Activated gamma-delta T cell (primary cell): ENCODE measurements around the gene STX5.
"Not testable (repeated sequence)": the region's sequence is repeated elsewhere in the genome, so short reads cannot be mapped to it uniquely, and the experiment has no call there.

Experiments
- DNase-seq: peaks from one replicate; lab custom pipeline; 2025; lab: John Stamatoyannopoulos, UW

STX5 gene

DNA sequence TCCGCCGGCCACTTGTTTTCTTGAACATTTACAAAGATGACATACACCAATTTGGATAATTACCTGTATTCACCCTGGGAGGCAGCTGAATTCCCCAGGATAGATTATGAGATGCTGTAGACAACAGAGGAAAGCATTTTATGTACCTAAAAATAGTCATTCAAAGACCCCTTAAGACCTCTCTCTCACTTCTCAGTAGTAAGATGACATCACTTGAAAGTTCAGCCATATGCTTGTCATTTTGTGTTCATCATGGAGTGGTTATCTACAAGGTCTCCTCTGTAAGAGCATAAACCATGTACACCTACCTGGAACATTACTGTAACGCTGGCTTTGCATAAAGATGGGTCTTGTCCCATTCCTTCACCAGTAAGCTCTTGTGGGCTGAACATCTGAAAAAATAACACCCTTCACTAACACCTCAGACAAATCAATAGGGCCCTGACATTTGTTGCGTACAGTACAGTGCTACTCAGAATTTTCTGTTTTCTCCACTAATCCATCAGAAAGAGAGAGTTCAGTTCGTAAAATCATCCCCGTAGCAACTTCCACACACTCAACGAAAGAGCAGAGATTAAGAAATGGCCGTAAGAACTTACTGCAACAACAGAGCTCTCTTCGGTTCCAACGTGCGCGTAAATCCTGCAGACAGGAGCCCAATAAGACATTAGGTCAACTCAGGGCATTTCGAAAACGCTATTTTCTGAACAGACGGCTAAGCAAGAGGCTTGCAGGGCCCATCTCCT lies 23.1 kb upstream of the STX5 start:
- no peak for DNase-seq

GRCh38 chr11:62854013-62854824 lies 22.4 kb upstream of the STX5 start:
- no peak for DNase-seq

GRCh38 chr11:62853279-62853965 lies 21.6 kb upstream of the STX5 start:
- DNase-seq, result no peak

- DNase-seq, result no peak
Observed at GRCh38 chr11:62852523-62853188, 20.8 kb upstream of the STX5 start.

DNA sequence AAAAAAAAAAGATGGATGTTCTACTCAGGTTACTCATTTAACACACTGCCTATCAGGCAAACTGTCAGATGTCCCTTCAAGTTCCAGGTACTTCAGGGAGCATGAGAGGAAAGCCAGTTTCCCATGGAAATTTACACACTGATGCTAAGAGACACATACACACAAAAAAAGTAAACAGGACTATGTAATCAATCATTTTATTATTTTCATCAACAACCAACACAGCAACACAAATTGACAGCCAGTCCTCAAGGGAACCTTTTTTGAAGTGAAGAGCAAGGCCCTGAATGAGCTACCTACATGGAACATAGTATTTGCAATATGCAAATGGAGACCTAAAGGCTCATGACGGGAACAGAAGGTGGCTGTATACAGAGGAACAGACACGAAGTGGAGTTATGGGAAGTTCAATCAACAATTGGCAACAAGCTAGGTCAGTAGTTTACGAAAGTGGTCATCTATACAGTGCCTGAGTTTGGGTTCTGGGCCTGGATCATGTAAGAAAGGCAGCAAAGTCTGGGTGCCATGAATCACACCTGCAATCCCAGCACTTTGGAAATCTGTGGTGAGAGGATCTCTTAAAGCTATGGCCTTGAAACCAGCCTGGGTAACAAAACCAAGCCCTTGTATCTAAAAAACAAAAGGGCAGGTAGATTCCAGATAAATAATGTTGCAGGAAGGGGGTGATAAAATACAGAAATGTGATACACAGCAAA lies 20.1 kb upstream of the STX5 start:
- DNase-seq, result no peak

DNA sequence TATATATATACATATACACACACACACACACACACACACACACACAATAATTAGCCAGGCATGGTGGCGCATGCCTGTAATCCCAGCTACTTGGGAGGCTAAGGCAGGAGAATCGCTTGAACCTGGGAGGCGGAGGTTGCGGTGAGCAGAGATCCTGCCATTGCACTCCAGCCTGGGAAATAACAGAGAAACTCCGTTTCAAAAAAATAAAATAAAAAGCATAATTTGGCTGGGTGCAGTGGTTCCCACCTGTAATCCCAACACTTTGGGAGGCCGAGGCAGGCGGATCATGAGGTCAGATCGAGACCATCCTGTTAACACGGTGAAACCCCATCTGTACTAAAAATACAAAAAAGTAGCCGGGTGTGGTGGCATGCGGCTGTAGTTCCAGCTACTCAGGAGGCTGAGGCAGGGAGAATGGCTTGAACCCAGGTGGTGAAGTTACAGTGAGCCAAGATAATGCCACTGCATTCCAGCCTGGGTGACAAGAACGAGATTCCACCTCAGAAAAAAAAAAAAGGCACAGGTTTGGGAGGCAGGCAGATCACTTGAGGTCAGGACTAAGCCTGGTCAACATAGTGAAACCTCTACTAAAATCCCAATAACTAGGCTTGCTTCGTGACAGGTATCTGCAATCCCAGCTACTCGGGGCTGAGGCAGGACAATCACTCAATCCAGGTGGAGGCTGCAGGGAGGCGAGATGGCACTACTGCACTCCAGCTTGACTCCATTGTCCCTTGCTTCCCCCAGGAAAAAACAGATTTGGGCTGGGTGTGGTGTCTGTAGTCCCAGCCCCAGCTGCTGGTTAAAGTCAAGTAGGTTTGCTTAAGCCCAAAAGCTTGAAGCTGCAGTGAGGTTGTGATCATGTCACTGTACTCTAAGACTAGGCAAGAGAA lies 19.3 kb upstream of the STX5 start:
- no peak for DNase-seq

DNA sequence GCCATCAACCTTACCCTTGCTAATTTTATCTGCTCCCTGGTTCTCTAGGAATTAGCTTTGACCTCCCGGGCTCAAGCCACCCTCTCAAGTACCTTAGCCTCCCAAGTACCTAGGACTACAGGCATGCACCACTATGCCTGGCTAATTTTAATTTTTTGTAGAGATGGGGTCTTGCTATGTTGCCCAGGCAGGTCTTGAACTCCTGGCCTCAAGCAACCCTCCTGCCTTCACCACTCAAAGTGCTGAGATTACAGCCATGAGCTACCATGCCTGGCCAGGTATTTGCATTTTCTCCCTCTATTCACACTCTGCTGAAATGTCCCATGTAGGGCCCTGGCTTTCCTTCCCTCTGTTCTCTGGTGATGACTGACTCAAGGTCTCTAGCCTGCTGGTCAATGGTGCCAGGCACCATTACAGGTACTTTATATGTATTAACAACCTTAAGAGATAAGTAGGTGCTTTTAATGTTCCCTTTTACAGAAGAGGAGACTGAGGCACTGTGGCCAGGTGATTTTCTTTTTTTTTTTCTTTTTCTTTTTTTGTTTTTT lies 16.0 kb upstream of the STX5 start:
- no peak for DNase-seq

- no peak for DNase-seq
Observed at GRCh38 chr11:62846177-62846576, 14.3 kb upstream of the STX5 start.

GRCh38 chr11:62844154-62844553 lies 12.3 kb upstream of the STX5 start:
- no peak for DNase-seq

- no peak for DNase-seq
Observed at GRCh38 chr11:62843466-62843865, 11.6 kb upstream of the STX5 start.

DNA sequence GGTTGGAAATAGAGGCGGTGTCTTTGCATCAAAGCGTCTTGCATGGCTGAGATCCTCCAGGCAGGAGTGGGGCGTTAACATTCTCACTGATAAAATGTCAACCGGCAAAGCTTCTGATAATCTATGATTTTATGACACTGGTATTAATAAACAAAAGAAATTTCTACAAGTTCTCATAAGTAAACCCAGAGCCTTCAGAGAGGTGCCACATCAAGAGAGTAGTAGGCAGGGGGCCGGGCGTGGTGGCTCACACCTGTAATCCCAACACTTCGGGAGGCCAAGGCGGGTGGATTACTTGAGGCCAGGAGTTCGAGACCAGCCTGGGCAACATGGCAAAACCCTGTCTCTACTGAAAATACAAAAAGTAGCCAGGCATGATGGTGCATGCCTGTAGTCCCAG lies 11.0 kb upstream of the STX5 start:
- not testable (repeated sequence) for DNase-seq

- DNase-seq, result no peak
Observed at GRCh38 chr11:62842171-62842741, 10.4 kb upstream of the STX5 start.

DNA sequence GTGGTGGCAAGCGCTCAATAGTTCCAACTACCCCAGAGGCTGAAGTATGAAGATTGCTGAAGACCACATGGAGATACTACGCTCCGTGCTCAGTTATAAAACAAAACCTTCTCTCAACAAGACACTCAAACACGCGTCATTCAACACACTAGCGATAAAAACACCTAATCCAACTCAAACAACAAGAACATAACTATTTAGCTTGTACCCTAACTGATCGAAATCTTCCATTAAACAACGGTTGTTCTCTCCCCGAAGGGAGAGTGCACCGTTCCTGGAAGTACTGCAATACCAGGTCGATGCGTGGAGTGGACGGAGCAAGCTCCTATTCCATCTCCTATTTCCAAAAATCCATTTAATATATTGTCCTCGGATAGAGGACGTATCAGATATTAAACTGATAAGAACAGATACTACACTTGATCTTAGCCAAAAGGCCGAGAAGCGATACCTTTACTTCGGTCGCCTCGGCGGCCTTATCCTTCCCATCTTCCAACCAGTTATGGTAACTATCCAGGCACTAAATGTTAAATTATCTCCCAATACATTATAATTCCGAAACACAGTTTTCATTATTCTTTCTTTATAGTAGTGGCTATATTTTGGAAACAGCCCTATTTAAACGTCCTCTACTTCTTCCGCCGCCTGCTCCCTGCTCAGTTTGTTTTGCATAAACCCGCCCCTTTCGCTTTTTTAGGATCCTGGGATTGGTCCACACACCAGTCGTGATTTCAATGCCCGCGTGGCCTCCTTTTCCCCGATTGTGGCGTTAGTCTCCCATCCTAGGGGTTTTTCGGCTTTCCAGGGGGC lies 9.7 kb upstream of the STX5 start:
- no peak for DNase-seq

DNA sequence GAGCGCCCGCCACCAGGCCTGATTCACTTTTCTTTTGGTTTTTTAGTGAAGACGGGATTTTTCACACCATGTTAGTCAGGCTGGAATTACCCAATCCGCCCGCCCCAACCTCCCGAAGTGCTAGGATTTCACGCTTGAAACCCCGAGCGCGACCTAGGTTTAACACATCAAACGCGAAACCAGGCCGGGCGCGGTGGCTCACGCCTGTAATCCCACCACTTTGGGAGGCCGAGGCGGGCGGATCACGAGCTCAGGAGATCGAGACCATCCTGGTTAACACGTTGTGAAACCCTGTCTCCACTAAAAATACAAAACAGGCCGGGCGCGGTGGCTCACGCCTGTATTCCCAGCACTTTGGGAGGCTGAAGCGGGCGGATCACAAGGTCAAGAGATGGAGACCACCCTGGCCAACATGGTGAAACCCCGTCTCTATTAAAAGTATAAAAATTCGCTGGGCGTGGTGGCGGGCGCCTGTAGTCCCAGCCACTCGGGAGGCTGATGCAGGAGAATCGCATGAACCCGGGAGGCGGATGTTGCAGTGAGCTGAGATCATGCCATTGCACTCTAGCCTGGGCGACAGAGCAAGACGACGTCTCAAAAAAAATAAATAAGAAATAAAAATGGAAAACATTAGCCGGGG lies 9.0 kb upstream of the STX5 start:
- peak; percentile 70 for DNase-seq

- peak; percentile 92 for DNase-seq
Observed at GRCh38 chr11:62839050-62839945, 7.4 kb upstream of the STX5 start, which contains the start of gene WDR74. TSS of gene WDR74 (minus strand) at chr11:62839590. CDS start at chr11:62839570, 20 bp downstream.

GRCh38 chr11:62835336-62835735 lies 3.5 kb upstream of the STX5 start:
- DNase-seq, result no peak
